Dedifferentiated amniotic fluid mesenchymal stem cell (primary cell): Measurements from ENCODE around the gene ARHGAP33.
"Not testable (repeated sequence)": the region's sequence is repeated elsewhere in the genome, so short reads cannot be mapped to it uniquely, and the experiment has no call there.

Source experiments
- DNase-seq: peaks from one replicate; pipeline ENCODE4 v3.0.0-alpha.2; 2016; ENCODE audit errors: extremely low spot score

ARHGAP33 gene

DNA sequence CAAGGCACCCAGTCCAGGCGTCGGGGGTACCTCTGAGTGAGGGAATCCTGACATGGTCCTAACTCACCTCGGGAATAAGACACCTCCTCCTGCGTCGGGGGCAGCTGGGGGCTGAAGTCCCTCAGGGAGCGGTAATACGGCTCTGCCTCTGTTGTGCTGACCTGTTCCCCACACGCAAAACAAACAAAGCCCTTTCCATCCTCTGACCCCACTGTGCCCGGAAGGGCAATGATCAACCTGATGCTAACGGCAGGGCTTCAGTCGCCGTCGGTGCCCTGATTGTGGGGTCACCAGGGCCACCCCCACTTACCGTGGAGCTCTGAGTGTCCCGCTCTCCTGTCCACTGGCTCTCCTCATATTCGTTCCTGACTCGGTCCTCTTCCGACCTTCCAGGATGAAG is 55.6 kb downstream of the ARHGAP33 start:
- no peak for DNase-seq

DNA sequence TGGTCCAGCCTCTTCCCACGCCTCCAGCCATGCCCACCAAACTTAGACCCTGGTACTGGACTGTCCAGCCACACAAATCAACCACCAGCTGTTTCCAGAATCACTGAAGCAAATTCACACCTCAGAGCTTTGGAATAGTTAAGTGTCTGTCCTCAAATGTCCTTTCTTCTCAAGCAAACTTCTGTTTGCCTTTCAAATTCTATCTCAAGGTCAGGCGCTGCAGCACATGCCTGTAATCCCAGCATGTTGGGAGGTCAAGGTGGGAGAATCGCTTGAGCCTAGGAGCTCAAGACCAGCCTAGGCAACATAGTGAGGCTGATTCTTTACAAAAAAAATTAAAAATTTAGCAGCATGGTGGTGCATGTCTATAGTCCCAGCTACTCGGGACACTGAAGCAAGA is 56.7 kb downstream of the ARHGAP33 start:
- DNase-seq = no peak

DNA sequence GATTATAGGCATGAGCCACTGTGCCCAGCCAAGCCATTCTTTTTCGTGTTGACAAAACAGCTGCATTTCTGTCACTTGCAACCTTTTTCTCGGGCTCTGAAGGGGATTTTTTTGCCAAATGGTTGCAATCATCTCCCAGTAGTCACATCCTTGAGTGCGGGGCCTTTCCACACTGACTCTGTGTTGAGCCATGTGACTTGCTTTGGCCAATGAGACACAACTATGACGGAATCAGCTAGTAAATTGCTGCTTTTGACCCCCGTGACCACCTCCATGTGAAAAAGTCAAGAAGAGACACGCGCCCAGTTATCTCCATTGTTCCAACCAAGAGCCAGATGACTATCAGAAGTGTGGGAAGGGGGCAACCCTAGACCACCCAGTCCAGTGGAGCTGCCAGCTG is 58.6 kb downstream of the ARHGAP33 start:
- DNase-seq = no peak

DNA sequence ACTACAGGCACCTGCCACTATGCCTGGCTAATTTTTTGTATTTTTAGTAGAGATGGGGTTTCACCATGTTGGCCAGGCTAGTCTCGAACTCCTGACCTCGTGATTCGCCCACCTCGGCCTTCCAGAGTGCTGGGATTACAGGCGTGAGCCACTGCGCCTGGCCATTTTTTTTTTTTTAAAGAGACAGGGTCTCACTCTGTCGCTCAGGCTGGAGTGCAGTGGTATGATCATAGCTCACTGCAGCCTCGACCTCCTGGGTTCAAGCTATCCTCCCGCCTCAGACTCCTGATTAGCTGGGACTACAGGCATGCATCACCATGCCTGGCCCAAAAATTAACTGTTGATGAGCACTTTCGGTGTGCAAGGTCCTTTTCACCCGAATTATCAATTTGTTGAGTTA is 60.7 kb downstream of the ARHGAP33 start:
- not testable (repeated sequence) for DNase-seq
